Colonic mucosa (tissue), 4 donors: ENCODE measurements around the gene ATIC. TPM values are rescaled to one million over a fixed set of nuclear protein-coding genes. Genes with fewer than 3 reads are reported as not detected.

Experiments used
- DNase-seq: peaks from one replicate; pipeline ENCODE4 v3.0.0-alpha.2; 2020
- H3K27ac ChIP-seq: fragments of 200-600 bp; one replicate; pipeline ENCODE4 v1.8.0; 2021
- H3K27me3 ChIP-seq: fragments of 200-600 bp; one replicate; pipeline ENCODE4 v1.8.0; 2021
- H3K36me3 ChIP-seq: fragments of 200-600 bp; one replicate; pipeline ENCODE4 v1.8.0; 2021
- H3K4me1 ChIP-seq: fragments of 200-600 bp; one replicate; pipeline ENCODE4 v1.8.0; 2021; ENCODE audit warnings: mild to moderate bottlenecking
- H3K4me3 ChIP-seq: fragments of 200-600 bp; one replicate; pipeline ENCODE4 v1.8.0; 2021
- H3K9ac ChIP-seq, 2 donors: one replicate each; pipeline ENCODE4 v1.7.0; 2013; ENCODE audit warnings: control low read depth in 2 of 2, low read depth in 2 of 2, low read length in 2 of 2
- H3K9me3 ChIP-seq: fragments of 200-600 bp; one replicate; pipeline ENCODE4 v1.8.0; 2021
- CTCF ChIP-seq: fragments of 200-600 bp; IDR thresholded peaks from one replicate; pipeline ENCODE4 v1.8.0; 2022; ENCODE audit warnings: antibody characterized with exemption, mild to moderate bottlenecking
- intact Hi-C: fragments of 100-400 bp; cut with DNase I; formaldehyde crosslinking; loops from one replicate; pipeline ENCODE4 v1.14.1; 2022
- total RNA-seq, 2 donors: library from RNA; stranded (reverse); fragmentation: NEBNext Ultra II Directional in 1 of 2; extraction: Animal tissue kit (Norgen Biotek cat#: 25700) in 1 of 2; gene quantifications; one replicate each; pipeline ENCODE4 v1.2.1, GENCODE V29; 2021
- donor health status: healthy.
- donor health status: DM: no; HTN: no; CAD: no.
- donor health status: DM: no; HTN: no; CAD: no.

ATIC gene
- total RNA-seq, 2 donors from 2014 or later = 68.8 to 148 TPM

- no peak for DNase-seq
- Histone ChIP-seq H3K27me3 (no peaks in the 10 kb centered on the region), H3K36me3 (no peaks in the 10 kb centered on the region), H3K27ac (no peak overlapping the region), H3K9me3 (no peaks in the 10 kb centered on the region), H3K9ac (no peak overlapping the region), H3K4me3 (no peak overlapping the region), H3K4me1 (no peaks in the 10 kb centered on the region)
- intact Hi-C loops = no loop called here
- no peak for TF ChIP-seq CTCF
Observed at GRCh38 chr2:215365184-215365658, 53.4 kb downstream of the ATIC start.

- no peak overlapping the region for H3K27ac ChIP-seq
- intact Hi-C loops = no loop called here
- H3K9ac ChIP-seq = no peak overlapping the region
- H3K9me3 ChIP-seq = no peaks in the 10 kb centered on the region
- no peaks in the 10 kb centered on the region for H3K27me3 ChIP-seq
- no peak for DNase-seq
- no peaks in the 10 kb centered on the region for H3K36me3 ChIP-seq
- H3K4me1 ChIP-seq = no peaks in the 10 kb centered on the region
- H3K4me3 ChIP-seq = no peak overlapping the region
- no peak for TF ChIP-seq CTCF
Observed at GRCh38 chr2:215366440-215367032, 54.7 kb downstream of the ATIC start.

GRCh38 chr2:215367662-215368492 lies 56.0 kb downstream of the ATIC start:
- TF ChIP-seq CTCF = no peak
- intact Hi-C loops = no loop called here
- H3K4me1 ChIP-seq = no peaks in the 10 kb centered on the region
- H3K27me3 ChIP-seq = no peaks in the 10 kb centered on the region
- no peaks in the 10 kb centered on the region for H3K9me3 ChIP-seq
- no peak for DNase-seq
- no peak overlapping the region for H3K4me3 ChIP-seq
- H3K36me3 ChIP-seq = no peaks in the 10 kb centered on the region
- no peak overlapping the region for H3K9ac ChIP-seq
- no peak overlapping the region for H3K27ac ChIP-seq

- H3K4me1 ChIP-seq = no peaks in the 10 kb centered on the region
- H3K4me3 ChIP-seq = no peak overlapping the region
- TF ChIP-seq CTCF = no peak
- H3K9me3 ChIP-seq = no peaks in the 10 kb centered on the region
- no peak overlapping the region for H3K9ac ChIP-seq
- H3K27me3 ChIP-seq = no peaks in the 10 kb centered on the region
- no peaks in the 10 kb centered on the region for H3K36me3 ChIP-seq
- no peak overlapping the region for H3K27ac ChIP-seq
- intact Hi-C loops = no loop called here
- no peak for DNase-seq
Observed at GRCh38 chr2:215368493-215368809, 56.6 kb downstream of the ATIC start.

- Histone ChIP-seq H3K27ac (no peak overlapping the region), H3K4me1 (no peaks in the 10 kb centered on the region), H3K9me3 (no peaks in the 10 kb centered on the region), H3K36me3 (no peaks in the 10 kb centered on the region), H3K4me3 (no peak overlapping the region), H3K9ac (no peak overlapping the region), H3K27me3 (no peaks in the 10 kb centered on the region)
- DNase-seq = no peak
- intact Hi-C loops = no loop called here
- no peak for TF ChIP-seq CTCF
Observed at GRCh38 chr2:215369181-215369760, 57.4 kb downstream of the ATIC start.
